GM19452 (cell line): ENCODE data around the gene TAS2R50.
"Not testable (repeated sequence)": the region's sequence is repeated elsewhere in the genome, so short reads cannot be mapped to it uniquely, and the experiment has no call there.

Experiments used
- ATAC-seq: cut with Tn5 transposase; IDR thresholded peaks from one replicate; pipeline ENCODE4 v1.9.1; 2021; ENCODE audit not compliant: unreplicated experiment

The TAS2R50 gene

GRCh38 chr12:10986812-10987211 is at the start of gene TAS2R50:
TSS of gene TAS2R50 (minus strand) at chr12:10986912. CDS start at chr12:10986860, 52 bp downstream.
- no peak for ATAC-seq

GRCh38 chr12:11033959-11034358 is 47.2 kb upstream of the TAS2R50 start:
- not testable (repeated sequence) for ATAC-seq

- no peak for ATAC-seq
These were observed 44.6 kb upstream of the TAS2R50 start, which contains the start of gene TAS2R31 for GRCh38 chr12:11031307-11031706. TSS of gene TAS2R31 (minus strand) at chr12:11031407. CDS start at chr12:11031335, 72 bp downstream.

DNA sequence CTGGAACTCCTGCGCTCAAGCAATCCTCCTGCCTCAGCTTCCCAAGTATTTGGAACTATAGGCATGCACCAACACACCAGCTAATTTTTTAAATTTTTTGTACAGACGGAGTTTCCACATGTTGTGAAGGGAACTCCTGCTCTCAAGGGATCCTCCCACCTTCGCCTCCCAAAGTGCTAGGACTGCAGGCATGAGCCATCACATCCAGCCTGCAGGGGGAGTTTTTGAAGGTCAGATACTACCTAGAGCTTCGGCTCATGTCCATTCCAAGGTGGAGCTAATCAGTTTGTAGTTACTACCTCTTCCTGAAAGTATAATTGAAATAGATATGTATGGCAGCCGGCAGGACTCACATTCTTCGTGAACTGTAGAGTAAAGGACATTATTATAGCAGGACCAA is 39.4 kb upstream of the TAS2R50 start:
- no peak for ATAC-seq

GRCh38 chr12:11023387-11023786 is 36.7 kb upstream of the TAS2R50 start:
- ATAC-seq = no peak

- ATAC-seq = no peak
These were observed 35.8 kb upstream of the TAS2R50 start, which contains the start of gene TAS2R19 for GRCh38 chr12:11022520-11022919. TSS of gene TAS2R19 (minus strand) at chr12:11022620. CDS start at chr12:11022571, 49 bp downstream.

- ATAC-seq = no peak
These were observed 30.2 kb upstream of the TAS2R50 start for GRCh38 chr12:11016937-11017336.

- no peak for ATAC-seq
These were observed 29.2 kb upstream of the TAS2R50 start for GRCh38 chr12:11015775-11016430.

DNA sequence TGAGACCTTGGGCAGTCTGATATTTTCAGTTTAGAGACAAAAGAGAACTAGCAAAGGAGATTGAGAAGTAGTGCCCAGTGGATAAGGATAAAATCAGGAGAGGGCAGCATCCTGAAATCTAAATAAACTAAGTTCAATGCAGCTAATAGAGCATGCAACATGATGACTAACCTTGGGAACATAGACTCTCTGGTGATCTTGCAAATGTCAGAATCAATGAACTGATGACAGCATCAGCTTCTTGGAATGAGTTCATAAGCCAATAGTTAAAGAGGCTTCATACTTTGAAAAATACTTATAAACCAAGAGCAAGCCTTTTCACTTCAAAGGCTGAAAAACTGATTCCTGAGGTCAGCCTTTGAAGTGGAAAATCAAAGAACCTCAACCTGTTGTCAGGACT is 27.5 kb upstream of the TAS2R50 start:
- no peak for ATAC-seq

DNA sequence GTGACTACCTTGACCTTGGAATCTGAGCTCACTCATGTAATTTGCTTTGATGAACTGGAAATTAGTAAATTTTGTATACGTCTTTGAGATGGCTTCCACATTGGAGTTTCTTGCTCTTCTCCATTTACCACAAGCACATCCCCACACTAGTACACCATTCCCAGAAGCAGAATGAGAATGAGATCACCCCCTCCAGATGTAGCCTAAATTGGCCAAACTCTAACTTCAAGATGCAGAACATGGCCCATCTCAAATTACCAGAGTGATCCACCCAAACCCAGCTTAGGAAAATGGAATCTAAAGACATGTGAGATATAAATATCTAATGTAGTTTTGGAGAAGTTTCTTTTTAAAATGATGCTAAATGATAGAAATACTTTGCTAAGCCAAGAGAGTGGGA is 20.9 kb upstream of the TAS2R50 start:
- ATAC-seq = no peak

- ATAC-seq = no peak
These were observed 11.5 kb upstream of the TAS2R50 start, which contains the start of gene TAS2R20 for GRCh38 chr12:10998204-10998603. TSS of gene TAS2R20 (minus strand) at chr12:10998304. CDS start at chr12:10997875, 429 bp downstream.

DNA sequence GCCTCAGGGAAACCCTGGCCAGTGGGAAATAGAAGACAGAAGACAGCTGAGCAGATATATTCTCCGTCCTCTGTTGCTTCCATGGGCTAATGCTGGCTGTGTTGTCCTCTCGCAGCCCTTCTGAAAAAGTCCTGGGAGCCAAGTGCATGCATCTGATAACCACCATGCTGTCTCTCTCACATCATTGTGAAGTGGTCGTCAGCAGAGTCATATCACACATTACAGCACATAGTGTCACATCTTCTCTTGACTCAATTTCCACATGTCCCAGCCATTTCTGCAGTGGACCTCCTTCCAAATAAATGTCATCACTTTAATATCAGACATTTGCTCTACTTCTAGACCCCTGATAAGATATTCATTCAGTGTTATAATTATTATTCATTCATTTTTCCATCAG is 7.6 kb upstream of the TAS2R50 start:
- ATAC-seq = no peak

- ATAC-seq = no peak
These were observed 2.4 kb upstream of the TAS2R50 start for GRCh38 chr12:10989107-10989506.

- ATAC-seq = no peak
These were observed 4.5 kb downstream of the TAS2R50 start for GRCh38 chr12:10982244-10982643.

DNA sequence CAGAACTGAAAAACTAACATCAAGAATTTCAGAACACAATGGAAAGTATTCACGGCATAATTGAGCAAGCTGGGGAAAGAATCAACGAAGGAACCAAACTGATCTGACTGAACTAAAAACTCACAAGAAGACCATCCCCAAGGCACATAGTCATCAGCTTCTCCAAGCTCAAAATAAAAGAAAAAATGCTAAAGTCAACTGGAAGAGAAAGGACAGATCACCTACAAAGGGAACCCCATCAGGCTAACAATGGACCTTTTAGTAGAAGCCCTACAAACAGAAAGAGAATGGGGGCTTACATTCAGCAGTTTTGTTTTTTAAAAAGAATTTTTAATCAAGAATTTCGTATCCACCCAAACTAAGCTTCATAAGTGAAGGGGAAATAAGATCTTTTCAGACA is 11.7 kb downstream of the TAS2R50 start:
- no peak for ATAC-seq

- no peak for ATAC-seq
These were observed 17.8 kb downstream of the TAS2R50 start for GRCh38 chr12:10968765-10969456.

- ATAC-seq = no peak
These were observed 19.3 kb downstream of the TAS2R50 start for GRCh38 chr12:10967409-10967808.

- ATAC-seq = no peak
These were observed 20.4 kb downstream of the TAS2R50 start for GRCh38 chr12:10966314-10966713.

DNA sequence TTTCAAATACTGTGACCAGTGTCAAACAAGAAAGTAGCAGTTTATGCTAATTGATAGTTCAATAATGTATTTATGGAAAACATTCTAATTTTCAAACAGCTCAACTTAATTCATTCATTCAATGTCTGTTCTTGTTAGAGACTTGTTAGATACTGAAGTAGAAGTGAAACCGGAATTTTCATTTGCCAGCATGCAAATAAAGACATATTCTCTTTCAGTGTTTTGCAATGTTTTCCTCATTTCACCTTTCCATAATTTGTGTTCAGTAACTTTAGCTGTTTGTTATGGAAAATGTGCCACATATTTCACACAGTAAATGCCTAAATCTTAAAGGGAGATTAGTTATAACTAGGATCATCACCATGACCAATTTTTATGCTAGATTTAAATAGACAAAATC is 21.2 kb downstream of the TAS2R50 start:
- no peak for ATAC-seq

DNA sequence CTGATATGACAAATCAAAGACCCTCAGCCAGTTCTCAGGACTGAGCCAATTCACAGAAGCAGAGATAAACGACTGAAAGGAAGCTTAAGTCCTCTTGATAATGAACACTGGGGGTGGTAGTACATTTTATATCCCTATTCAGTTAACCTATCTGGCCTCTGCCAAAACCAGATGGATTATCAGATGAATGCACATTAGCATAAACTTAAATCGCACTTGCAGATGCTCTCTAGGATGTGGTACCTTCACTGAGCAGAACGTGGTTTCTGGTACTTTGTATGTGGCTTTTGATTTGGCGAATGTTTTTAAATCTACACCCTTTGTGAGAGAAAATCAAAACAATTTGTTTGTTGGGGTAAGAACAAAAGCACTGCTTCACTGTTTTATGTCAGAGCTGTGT is 26.5 kb downstream of the TAS2R50 start:
- ATAC-seq = no peak

DNA sequence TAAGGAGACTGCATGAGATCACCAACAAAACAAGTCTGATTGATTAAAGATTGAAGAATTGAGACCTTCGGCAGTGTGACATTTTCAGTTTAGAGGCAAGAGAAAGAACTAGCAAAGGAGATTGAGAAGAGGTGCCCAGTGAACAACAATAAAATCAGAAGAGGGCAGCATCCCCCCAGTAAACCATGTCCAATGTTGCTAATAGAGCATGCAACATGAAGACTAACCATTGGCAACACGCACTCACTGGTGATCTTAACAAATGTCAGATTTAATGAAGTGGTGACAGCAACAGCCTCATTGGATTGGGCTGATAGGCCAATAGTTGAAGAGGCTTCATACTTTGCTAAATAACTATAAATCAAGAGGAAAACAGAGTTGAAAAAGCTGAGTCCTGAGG is 26.9 kb downstream of the TAS2R50 start:
- ATAC-seq = no peak

DNA sequence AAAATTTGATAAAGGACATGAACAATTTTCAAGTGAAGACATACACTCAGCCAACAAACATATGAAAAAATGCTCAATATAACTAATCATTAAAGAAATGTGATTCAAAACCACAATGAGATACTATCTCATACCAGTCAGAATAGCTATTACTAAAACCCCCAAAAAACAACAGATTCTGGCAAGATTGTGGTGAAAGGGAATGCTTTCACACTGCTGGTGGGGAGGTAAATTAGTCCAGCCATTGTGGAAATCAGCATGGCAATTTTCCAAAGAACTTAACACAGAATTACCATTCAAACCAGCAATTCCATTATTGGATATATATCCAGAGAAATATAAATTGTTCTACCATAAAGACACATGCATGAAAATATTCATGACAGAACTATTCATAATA is 29.0 kb downstream of the TAS2R50 start:
- ATAC-seq = no peak
